Mesothelial cell of epicardium (in vitro differentiated cells): ENCODE measurements around the gene SERAC1. TPM values are rescaled to one million over a fixed set of nuclear protein-coding genes. Genes with fewer than 3 reads are reported as not detected.

Source experiments
- DNase-seq, 2 experiments: peaks; one replicate each; pipeline ENCODE4 v3.0.0; 2021; ENCODE audit warnings: low spot score in 2 of 2; ENCODE audit not compliant: unreplicated experiment in 2 of 2
- H3K27ac Mint-ChIP-seq: 2 replicates; pipeline ENCODE4 v1.8.0; 2021; ENCODE audit warnings: mixed read lengths
- H3K27me3 Mint-ChIP-seq: 2 replicates; pipeline ENCODE4 v1.8.0; 2021; ENCODE audit warnings: low read depth, mixed read lengths
- H3K36me3 Mint-ChIP-seq: 2 replicates; pipeline ENCODE4 v1.8.0; 2021; ENCODE audit warnings: mixed read lengths
- H3K4me1 Mint-ChIP-seq: 2 replicates; pipeline ENCODE4 v1.8.0; 2021; ENCODE audit warnings: mixed read lengths
- H3K4me3 Mint-ChIP-seq: 2 replicates; pipeline ENCODE4 v1.8.0; 2021; ENCODE audit warnings: mild to moderate bottlenecking, moderate library complexity, mixed read lengths
- H3K9me3 Mint-ChIP-seq: 2 replicates; pipeline ENCODE4 v1.8.0; 2021; ENCODE audit warnings: mixed read lengths
- CTCF ChIP-seq: fragments of 200-600 bp; sonication (generic); IDR thresholded peaks from one replicate; pipeline ENCODE4 v1.5.0; 2021; ENCODE audit warnings: antibody characterized with exemption; ENCODE audit not compliant: unreplicated experiment
- total RNA-seq: library from RNA; stranded (reverse); gene quantifications from 3 replicates; pipeline ENCODE4 v1.2.1, GENCODE V29; 2021

The SERAC1 gene
- total RNA-seq, 1 donor from 2014 or later: 9.8 TPM

- Mint-ChIP-seq H3K36me3 (no peaks in the 10 kb centered on the region), H3K27ac (no peak overlapping the region), H3K4me1 (no peaks in the 10 kb centered on the region), H3K9me3 (no peaks in the 10 kb centered on the region), H3K4me3 (no peak overlapping the region), H3K27me3 (no peaks in the 10 kb centered on the region)
- TF ChIP-seq CTCF: no peak
- no peak for DNase-seq
Measured at GRCh38 chr6:158206740-158207421, 38.8 kb upstream of the SERAC1 start.

GRCh38 chr6:158205169-158205944, 37.3 kb upstream of the SERAC1 start:
- DNase-seq: no peak
- Mint-ChIP-seq H3K9me3 (no peaks in the 10 kb centered on the region), H3K36me3 (no peaks in the 10 kb centered on the region), H3K27ac (no peak overlapping the region), H3K27me3 (no peaks in the 10 kb centered on the region), H3K4me3 (no peak overlapping the region), H3K4me1 (no peaks in the 10 kb centered on the region)
- no peak for TF ChIP-seq CTCF

GRCh38 chr6:158198461-158198860, 30.4 kb upstream of the SERAC1 start:
- TF ChIP-seq CTCF: no peak
- Mint-ChIP-seq H3K36me3 (peaks cover 15% of the 10 kb centered on the region), H3K4me3 (no peak overlapping the region), H3K4me1 (peaks cover 21% of the 10 kb centered on the region), H3K9me3 (peaks cover 4% of the 10 kb centered on the region), H3K27ac (no peak overlapping the region), H3K27me3 (no peaks in the 10 kb centered on the region)
- DNase-seq: no peak

GRCh38 chr6:158194487-158195280, 26.6 kb upstream of the SERAC1 start:
- DNase-seq: no peak
- no peaks in the 10 kb centered on the region for H3K27me3 Mint-ChIP-seq
- no peak overlapping the region for H3K4me3 Mint-ChIP-seq

More at GRCh38 chr6:158194487-158195280, 26.6 kb upstream of the SERAC1 start:
- peaks cover 25% of the 10 kb centered on the region for H3K36me3 Mint-ChIP-seq
- peaks cover 4% of the 10 kb centered on the region for H3K9me3 Mint-ChIP-seq
- H3K4me1 Mint-ChIP-seq: peaks cover 21% of the 10 kb centered on the region
- TF ChIP-seq CTCF: no peak
- peak overlapping the region; percentile 89 for H3K27ac Mint-ChIP-seq
